ENCODE data around the gene TTC39A.

Gene TTC39A

DNA sequence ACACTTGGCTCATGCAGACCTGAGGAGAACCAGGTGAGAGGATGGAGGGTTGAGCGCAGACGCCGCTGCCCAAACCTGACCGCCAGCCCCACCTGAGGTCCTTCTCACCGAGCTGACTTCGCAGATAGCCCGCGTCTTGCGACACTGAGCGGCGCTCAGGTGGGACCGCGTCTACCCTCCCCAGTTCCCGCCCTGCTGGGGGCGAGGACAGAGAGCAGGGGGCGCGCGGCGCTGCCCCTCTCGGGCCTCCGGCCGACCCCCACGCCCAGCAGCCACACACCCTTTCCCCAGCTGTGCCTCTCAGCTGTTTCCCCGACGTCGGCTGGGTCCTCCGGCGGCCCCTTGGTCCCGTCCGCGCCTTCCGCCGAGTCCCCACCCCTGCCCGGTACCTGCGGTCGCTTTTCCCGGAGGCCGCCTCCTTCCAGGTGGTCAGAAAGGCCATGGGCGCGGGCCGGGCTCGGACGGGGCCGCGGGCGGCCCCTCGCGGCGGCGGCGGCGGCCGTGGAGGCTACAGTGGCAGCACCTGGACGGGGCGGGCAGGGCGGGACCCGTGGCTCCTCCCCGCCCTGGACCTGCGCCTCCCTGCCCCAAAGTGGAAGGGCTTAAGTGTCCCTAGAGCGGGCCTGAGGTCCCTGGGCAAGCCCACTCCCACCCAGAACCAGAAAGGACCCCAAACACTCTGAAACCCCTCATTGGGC lies 14.4 kb upstream of the TTC39A start:
- Histone ChIP-seq H3K27me3 (ENCODE audit: insufficient read depth, low read length, poor library complexity, severe bottlenecking) (no peaks in the 10 kb centered on the region), H3K9me2 (replicated peaks; ENCODE audit: low read depth, low read length) (no peaks in the 10 kb centered on the region), H3K4me3 (ENCODE audit: low read length, poor library complexity, severe bottlenecking) (no peak overlapping the region), H3K4me1 (ENCODE audit: insufficient read depth, low read length, poor library complexity, severe bottlenecking) (peaks cover 8% of the 10 kb centered on the region), H3K4me2 (ENCODE audit: low read depth, low read length, poor library complexity, severe bottlenecking) (no peak overlapping the region), H3F3A (ENCODE audit: low read depth) (no peaks in the 10 kb centered on the region), H3K9ac (ENCODE audit: low read depth, low read length, poor library complexity, severe bottlenecking) (no peak overlapping the region), H3K9me3 (ENCODE audit: insufficient read depth, low read depth, low read length) (no peaks in the 10 kb centered on the region), H3K79me2 (ENCODE audit: insufficient read depth, low read length) (no peaks in the 10 kb centered on the region), H2AFZ (ENCODE audit: low read length) (no peak overlapping the region), H4K20me1 (ENCODE audit: insufficient read depth, low read length, poor library complexity, severe bottlenecking) (no peaks in the 10 kb centered on the region), H3K36me3 (ENCODE audit: insufficient read depth, low read length) (no peaks in the 10 kb centered on the region)
- no peak for TF ChIP-seq EZH2phosphoT487 (IDR thresholded peaks at IDR 0.05; ENCODE audit: borderline replicate concordance)
- TF ChIP-seq CTCF (conservative IDR thresholded peaks at IDR 0.05; ENCODE audit: low read length), result no peak

- Histone ChIP-seq H3K79me2 (ENCODE audit: insufficient read depth, low read length) (no peaks in the 10 kb centered on the region), H2AFZ (ENCODE audit: low read length) (no peak overlapping the region), H4K20me1 (ENCODE audit: insufficient read depth, low read length, poor library complexity, severe bottlenecking) (no peaks in the 10 kb centered on the region), H3K9me2 (replicated peaks; ENCODE audit: low read depth, low read length) (no peaks in the 10 kb centered on the region), H3K4me3 (ENCODE audit: low read length, poor library complexity, severe bottlenecking) (no peak overlapping the region), H3K9me3 (ENCODE audit: insufficient read depth, low read depth, low read length) (no peaks in the 10 kb centered on the region), H3K4me2 (ENCODE audit: low read depth, low read length, poor library complexity, severe bottlenecking) (no peak overlapping the region), H3K27me3 (ENCODE audit: insufficient read depth, low read length, poor library complexity, severe bottlenecking) (no peaks in the 10 kb centered on the region), H3K9ac (ENCODE audit: low read depth, low read length, poor library complexity, severe bottlenecking) (no peak overlapping the region), H3K4me1 (ENCODE audit: insufficient read depth, low read length, poor library complexity, severe bottlenecking) (peaks cover 8% of the 10 kb centered on the region), H3K36me3 (ENCODE audit: insufficient read depth, low read length) (no peaks in the 10 kb centered on the region), H3F3A (ENCODE audit: low read depth) (no peaks in the 10 kb centered on the region)
- TF ChIP-seq CTCF (conservative IDR thresholded peaks at IDR 0.05; ENCODE audit: low read length) (no peak), EZH2phosphoT487 (IDR thresholded peaks at IDR 0.05; ENCODE audit: borderline replicate concordance) (no peak)
Observed at GRCh38 chr1:51344276-51344601, 13.9 kb upstream of the TTC39A start.

DNA sequence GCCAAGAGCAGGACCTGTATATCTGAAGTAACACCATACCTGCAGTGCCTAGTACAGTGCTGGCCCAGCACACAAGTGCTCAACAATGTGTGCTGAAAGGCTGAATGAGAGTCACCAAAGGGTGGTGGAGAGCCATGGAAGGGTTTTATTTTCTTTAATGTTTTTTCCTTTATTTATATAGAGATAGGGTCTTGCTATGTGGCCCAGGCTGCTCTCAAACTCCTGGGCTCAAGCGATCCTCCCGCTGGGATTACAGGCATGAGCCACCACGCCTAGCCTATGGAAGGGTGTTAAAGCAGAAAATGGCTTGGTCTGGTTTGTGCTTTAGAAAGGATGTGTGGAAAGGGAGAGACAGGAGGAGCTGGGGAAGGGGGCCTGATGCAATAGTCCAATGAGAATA lies 13.3 kb upstream of the TTC39A start:
- Histone ChIP-seq H2AFZ (ENCODE audit: low read length) (no peak overlapping the region), H3K4me3 (ENCODE audit: low read length, poor library complexity, severe bottlenecking) (no peak overlapping the region), H3K9me3 (ENCODE audit: insufficient read depth, low read depth, low read length) (no peaks in the 10 kb centered on the region), H3K36me3 (ENCODE audit: insufficient read depth, low read length) (no peaks in the 10 kb centered on the region), H4K20me1 (ENCODE audit: insufficient read depth, low read length, poor library complexity, severe bottlenecking) (no peaks in the 10 kb centered on the region), H3F3A (ENCODE audit: low read depth) (no peaks in the 10 kb centered on the region), H3K9me2 (replicated peaks; ENCODE audit: low read depth, low read length) (no peaks in the 10 kb centered on the region), H3K9ac (ENCODE audit: low read depth, low read length, poor library complexity, severe bottlenecking) (no peak overlapping the region), H3K79me2 (ENCODE audit: insufficient read depth, low read length) (no peaks in the 10 kb centered on the region), H3K27me3 (ENCODE audit: insufficient read depth, low read length, poor library complexity, severe bottlenecking) (no peaks in the 10 kb centered on the region), H3K4me2 (ENCODE audit: low read depth, low read length, poor library complexity, severe bottlenecking) (no peak overlapping the region), H3K4me1 (ENCODE audit: insufficient read depth, low read length, poor library complexity, severe bottlenecking) (peaks cover 8% of the 10 kb centered on the region)
- no peak for TF ChIP-seq EZH2phosphoT487 (IDR thresholded peaks at IDR 0.05; ENCODE audit: borderline replicate concordance)

- no peaks in the 10 kb centered on the region for H3K79me2 ChIP-seq (ENCODE audit: insufficient read depth, low read length)
- no peak overlapping the region for H3K4me3 ChIP-seq (ENCODE audit: low read length, poor library complexity, severe bottlenecking)
- no peak overlapping the region for H3K9ac ChIP-seq (ENCODE audit: low read depth, low read length, poor library complexity, severe bottlenecking)
- no peaks in the 10 kb centered on the region for H3K36me3 ChIP-seq (ENCODE audit: insufficient read depth, low read length)
- H2AFZ ChIP-seq (ENCODE audit: low read length), result no peak overlapping the region
- no peaks in the 10 kb centered on the region for H4K20me1 ChIP-seq (ENCODE audit: insufficient read depth, low read length, poor library complexity, severe bottlenecking)
- no peaks in the 10 kb centered on the region for H3K27me3 ChIP-seq (ENCODE audit: insufficient read depth, low read length, poor library complexity, severe bottlenecking)
- TF ChIP-seq EZH2phosphoT487 (IDR thresholded peaks at IDR 0.05; ENCODE audit: borderline replicate concordance) (no peak), CTCF (conservative IDR thresholded peaks at IDR 0.05; ENCODE audit: low read length) (no peak)
- no peak overlapping the region for H3K4me2 ChIP-seq (ENCODE audit: low read depth, low read length, poor library complexity, severe bottlenecking)
- H3F3A ChIP-seq (ENCODE audit: low read depth), result no peaks in the 10 kb centered on the region
- no peaks in the 10 kb centered on the region for H3K9me2 ChIP-seq (replicated peaks; ENCODE audit: low read depth, low read length)
- H3K9me3 ChIP-seq (ENCODE audit: insufficient read depth, low read depth, low read length), result no peaks in the 10 kb centered on the region
- H3K4me1 ChIP-seq (ENCODE audit: insufficient read depth, low read length, poor library complexity, severe bottlenecking), result peaks cover 8% of the 10 kb centered on the region
Observed at GRCh38 chr1:51342591-51343206, 12.3 kb upstream of the TTC39A start.
